Skeletal muscle cell (primary cell): ENCODE measurements around the gene SEMA4C.

Source experiments
- DNase-seq: peaks from one replicate; pipeline ENCODE4 v3.0.0-alpha.2; 2010; ENCODE audit warnings: low read depth
- H3K4me3 ChIP-seq: 2 replicates; pipeline ENCODE4 v1.5.1; 2011; ENCODE audit warnings: low read depth, mild to moderate bottlenecking, control low read depth, low read length, moderate library complexity

Gene SEMA4C

DNA sequence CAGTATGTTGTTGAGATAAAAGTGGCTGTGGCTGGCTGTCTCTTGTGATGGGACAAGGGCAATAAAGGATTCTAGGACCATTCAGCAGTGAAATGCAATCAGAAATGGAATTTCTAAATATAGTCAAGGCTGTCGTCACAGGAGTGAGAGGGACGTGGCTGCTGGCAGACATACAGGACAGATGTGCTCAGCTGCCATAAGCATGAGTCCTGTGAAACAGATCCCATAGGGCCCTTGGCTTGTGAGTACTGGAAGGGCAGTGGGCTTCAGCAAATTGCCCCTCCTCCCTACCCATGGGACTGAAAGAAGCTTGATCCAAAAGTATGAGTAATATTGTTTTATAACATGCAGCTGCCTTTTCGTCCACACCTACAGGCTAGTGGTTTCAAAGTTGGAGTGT, 58.0 kb downstream of the SEMA4C start:
- DNase-seq: peak; percentile 90
- H3K4me3 ChIP-seq: no peak overlapping the region

DNA sequence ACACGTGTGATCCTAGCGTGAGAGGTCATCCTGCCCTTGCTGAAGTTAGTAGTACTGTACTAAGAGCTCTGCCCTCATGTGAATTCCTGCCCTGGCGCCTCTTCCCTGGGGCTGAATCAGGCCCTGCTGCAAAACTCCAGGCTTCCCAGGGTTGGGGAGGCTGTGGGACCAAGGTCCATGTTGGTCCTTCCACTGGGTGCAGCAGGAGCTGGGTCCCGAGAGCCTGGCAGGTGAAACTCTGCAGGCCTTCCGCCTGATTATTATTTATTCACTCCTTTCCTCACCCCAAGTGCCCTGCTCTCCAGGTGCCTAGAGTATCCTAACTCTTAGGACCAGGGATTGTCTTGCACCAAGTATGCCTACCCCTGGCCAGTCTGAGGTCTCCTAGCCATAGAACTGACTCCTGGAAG, 59.1 kb downstream of the SEMA4C start:
- DNase-seq: no peak
- H3K4me3 ChIP-seq: no peak overlapping the region

DNA sequence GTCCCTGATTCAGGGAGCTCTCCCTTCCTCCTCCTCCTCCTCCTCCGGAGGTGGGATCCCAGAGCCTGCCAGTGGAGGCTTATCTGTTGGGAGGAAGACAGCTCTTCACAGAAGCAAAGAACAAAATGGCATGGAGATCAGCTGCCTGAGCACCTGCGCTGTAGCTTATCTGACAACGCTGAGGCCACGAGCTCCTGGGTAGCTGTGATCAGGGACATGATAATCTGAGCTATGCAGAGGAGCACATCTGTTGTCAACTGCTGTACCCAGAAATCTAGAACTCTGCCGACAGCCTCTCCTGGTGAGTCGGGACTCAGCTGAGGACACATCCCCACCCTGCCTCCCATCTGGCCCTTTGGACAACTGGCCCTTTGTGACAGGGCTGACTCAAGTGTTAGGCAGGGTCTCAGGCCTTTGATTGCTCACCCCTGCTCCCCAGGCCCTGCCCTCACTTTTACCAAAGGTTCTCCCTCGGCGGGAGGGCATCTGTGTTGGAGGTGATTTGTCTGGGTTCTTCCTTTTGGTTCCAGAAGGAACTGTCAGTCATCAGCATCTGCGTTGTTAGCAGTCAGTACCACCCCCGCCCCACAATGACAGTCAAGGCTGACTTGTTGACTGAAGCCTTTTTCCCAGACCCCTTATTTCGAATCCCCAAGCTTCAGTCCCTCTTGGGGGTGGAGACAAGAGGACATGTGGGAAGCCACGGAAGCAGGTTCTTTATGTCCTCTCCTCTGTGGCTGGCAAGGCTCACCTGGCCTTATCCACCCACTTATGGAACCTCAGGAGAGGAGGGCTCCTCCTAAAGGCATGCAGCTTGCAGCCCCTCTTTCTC, 59.7 kb downstream of the SEMA4C start:
- no peak for DNase-seq
- H3K4me3 ChIP-seq: no peak overlapping the region
